ENCODE measurements around the gene RSAD1.
"Not testable (repeated sequence)": the region's sequence is repeated elsewhere in the genome, so short reads cannot be mapped to it uniquely, and the experiment has no call there.

Gene RSAD1

DNA sequence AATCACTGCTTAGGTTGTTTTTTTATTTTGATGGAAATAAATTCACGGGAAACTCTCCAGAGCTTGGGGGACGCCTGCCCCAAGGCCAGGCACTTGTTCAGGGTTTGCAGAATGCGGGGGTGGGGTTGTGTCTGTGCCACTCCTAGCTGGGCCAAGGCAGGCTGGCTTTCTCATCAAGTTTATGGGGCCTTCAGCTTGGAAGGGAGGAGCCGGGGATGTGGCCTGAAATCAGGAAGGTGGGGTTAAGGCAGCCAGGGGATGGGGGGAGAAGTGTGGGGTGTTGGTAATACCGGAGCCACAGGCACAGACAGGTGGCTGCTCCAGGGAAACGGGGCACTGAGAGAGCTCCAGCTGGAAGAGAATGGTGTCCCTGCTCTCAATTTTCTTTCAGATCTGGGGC lies 8.2 kb upstream of the RSAD1 start:
- Histone ChIP-seq H3K27ac (ENCODE audit: low read depth, low read length) (no peak overlapping the region), H4K20me1 (ENCODE audit: control insufficient read depth, insufficient read depth, low read depth, low read length) (no peaks in the 10 kb centered on the region), H3K27me3 (ENCODE audit: control insufficient read depth, low read length) (peaks cover 5% of the 10 kb centered on the region; the same call in 1 of the 2 replicates), H3K79me2 (ENCODE audit: control insufficient read depth, low read length) (no peaks in the 10 kb centered on the region), H3K36me3 (ENCODE audit: control insufficient read depth, low read length) (no peaks in the 10 kb centered on the region), H3K4me1 (ENCODE audit: control insufficient read depth, low read length) (peaks cover 5% of the 10 kb centered on the region), H3K9me2 (replicated peaks; ENCODE audit: control insufficient read depth, low read length) (no peaks in the 10 kb centered on the region), H3F3A (ENCODE audit: control insufficient read depth, insufficient read depth) (no peaks in the 10 kb centered on the region), H3K4me2 (ENCODE audit: low read length) (no peak overlapping the region), H3K9me3 (ENCODE audit: control insufficient read depth, insufficient read depth, low read length) (no peaks in the 10 kb centered on the region), H3K4me3 (ENCODE audit: low read length) (no peak overlapping the region)
- TF ChIP-seq EZH2phosphoT487 (IDR thresholded peaks at IDR 0.05; ENCODE audit: borderline replicate concordance, low read length): no peak
- TF ChIP-seq, protein P1, sequence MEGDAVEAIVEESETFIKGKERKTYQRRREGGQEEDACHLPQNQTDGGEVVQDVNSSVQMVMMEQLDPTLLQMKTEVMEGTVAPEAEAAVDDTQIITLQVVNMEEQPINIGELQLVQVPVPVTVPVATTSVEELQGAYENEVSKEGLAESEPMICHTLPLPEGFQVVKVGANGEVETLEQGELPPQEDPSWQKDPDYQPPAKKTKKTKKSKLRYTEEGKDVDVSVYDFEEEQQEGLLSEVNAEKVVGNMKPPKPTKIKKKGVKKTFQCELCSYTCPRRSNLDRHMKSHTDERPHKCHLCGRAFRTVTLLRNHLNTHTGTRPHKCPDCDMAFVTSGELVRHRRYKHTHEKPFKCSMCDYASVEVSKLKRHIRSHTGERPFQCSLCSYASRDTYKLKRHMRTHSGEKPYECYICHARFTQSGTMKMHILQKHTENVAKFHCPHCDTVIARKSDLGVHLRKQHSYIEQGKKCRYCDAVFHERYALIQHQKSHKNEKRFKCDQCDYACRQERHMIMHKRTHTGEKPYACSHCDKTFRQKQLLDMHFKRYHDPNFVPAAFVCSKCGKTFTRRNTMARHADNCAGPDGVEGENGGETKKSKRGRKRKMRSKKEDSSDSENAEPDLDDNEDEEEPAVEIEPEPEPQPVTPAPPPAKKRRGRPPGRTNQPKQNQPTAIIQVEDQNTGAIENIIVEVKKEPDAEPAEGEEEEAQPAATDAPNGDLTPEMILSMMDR (IDR thresholded peaks at IDR 0.05; ENCODE audit: low read depth, low read length, poor library complexity, severe bottlenecking): no peak

DNA sequence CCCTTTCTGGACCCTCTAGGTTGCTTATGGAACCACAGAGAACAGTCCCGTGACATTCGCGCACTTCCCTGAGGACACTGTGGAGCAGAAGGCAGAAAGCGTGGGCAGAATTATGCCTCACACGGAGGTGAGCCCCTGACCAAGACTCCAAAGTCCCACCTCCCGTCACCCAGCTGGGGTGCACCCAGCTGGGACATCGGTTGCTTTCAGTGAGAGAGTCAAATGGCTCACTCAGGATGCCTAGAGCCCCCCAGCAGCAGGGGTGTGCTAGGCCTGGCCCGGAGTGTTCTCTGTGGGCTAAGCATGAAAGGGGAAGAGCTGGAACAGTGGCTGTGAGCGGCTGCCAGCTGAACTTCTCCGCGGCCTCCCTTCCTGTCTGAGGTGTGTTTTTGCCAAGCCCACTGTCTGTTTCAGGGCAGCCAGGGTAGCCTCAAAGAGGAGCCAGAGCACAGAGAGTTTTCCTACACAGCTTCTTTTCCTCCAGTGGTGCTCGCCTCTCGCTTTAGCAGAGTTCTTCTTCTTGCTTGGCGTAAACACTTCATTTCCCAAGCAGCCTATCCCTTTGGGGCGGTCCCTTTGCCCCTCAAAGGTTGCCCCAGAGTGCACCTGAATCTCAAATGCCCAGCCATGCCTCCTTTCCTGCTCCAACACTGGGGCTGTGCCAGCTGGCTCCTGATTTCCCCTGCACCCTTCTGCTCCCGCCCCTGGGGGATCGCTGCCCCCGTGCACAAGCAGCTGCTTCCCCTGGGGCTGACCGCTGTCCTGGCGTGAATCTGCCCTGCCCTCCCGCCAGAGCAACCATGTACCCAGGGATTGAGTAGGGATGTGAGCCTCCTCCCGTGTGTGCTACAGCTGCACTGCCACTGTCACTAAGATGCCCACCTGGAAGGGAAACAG lies 7.4 kb upstream of the RSAD1 start:
- Histone ChIP-seq H3K9me3 (ENCODE audit: control insufficient read depth, insufficient read depth, low read length) (no peaks in the 10 kb centered on the region), H3K4me1 (ENCODE audit: control insufficient read depth, low read length) (peaks cover 4% of the 10 kb centered on the region), H3K27ac (ENCODE audit: low read depth, low read length) (no peak overlapping the region), H3K27me3 (ENCODE audit: control insufficient read depth, low read length) (peaks cover 5% of the 10 kb centered on the region; the same call in 1 of the 2 replicates), H3K36me3 (ENCODE audit: control insufficient read depth, low read length) (no peaks in the 10 kb centered on the region), H3K4me3 (ENCODE audit: low read length) (no peak overlapping the region), H4K20me1 (ENCODE audit: control insufficient read depth, insufficient read depth, low read depth, low read length) (no peaks in the 10 kb centered on the region), H3K79me2 (ENCODE audit: control insufficient read depth, low read length) (no peaks in the 10 kb centered on the region), H3K9me2 (replicated peaks; ENCODE audit: control insufficient read depth, low read length) (no peaks in the 10 kb centered on the region), H3K4me2 (ENCODE audit: low read length) (no peak overlapping the region), H3F3A (ENCODE audit: control insufficient read depth, insufficient read depth) (no peaks in the 10 kb centered on the region)
- TF ChIP-seq, protein P1 (IDR thresholded peaks at IDR 0.05; ENCODE audit: low read depth, low read length, poor library complexity, severe bottlenecking): no peak
- TF ChIP-seq EZH2phosphoT487 (IDR thresholded peaks at IDR 0.05; ENCODE audit: borderline replicate concordance, low read length): no peak

DNA sequence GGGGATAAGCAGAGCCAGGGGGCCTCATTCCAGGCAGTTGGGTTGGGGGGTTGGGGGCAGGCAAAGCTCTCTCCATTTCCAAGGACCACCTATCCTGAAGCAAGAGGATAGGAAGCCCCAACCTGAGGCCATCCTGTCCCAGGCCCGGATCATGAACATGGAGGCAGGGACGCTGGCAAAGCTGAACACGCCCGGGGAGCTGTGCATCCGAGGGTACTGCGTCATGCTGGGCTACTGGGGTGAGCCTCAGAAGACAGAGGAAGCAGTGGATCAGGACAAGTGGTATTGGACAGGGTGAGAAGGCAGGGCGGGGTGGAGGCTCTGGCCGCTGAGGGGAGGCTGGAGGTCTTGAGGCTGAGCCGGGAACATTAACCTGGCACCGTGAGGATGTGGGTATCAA lies 6.4 kb upstream of the RSAD1 start:
- Histone ChIP-seq H3K36me3 (ENCODE audit: control insufficient read depth, low read length) (no peaks in the 10 kb centered on the region), H3K27ac (ENCODE audit: low read depth, low read length) (no peak overlapping the region), H3K4me1 (ENCODE audit: control insufficient read depth, low read length) (no peaks in the 10 kb centered on the region), H3K9me2 (replicated peaks; ENCODE audit: control insufficient read depth, low read length) (no peaks in the 10 kb centered on the region), H3K27me3 (ENCODE audit: control insufficient read depth, low read length) (peaks cover 5% of the 10 kb centered on the region; the same call in 1 of the 2 replicates), H3K4me2 (ENCODE audit: low read length) (no peak overlapping the region), H3K79me2 (ENCODE audit: control insufficient read depth, low read length) (no peaks in the 10 kb centered on the region), H3K4me3 (ENCODE audit: low read length) (no peak overlapping the region), H3F3A (ENCODE audit: control insufficient read depth, insufficient read depth) (no peaks in the 10 kb centered on the region), H4K20me1 (ENCODE audit: control insufficient read depth, insufficient read depth, low read depth, low read length) (no peaks in the 10 kb centered on the region), H3K9me3 (ENCODE audit: control insufficient read depth, insufficient read depth, low read length) (no peaks in the 10 kb centered on the region)
- no peak for TF ChIP-seq EZH2phosphoT487 (IDR thresholded peaks at IDR 0.05; ENCODE audit: borderline replicate concordance, low read length)
- TF ChIP-seq, protein P1 (IDR thresholded peaks at IDR 0.05; ENCODE audit: low read depth, low read length, poor library complexity, severe bottlenecking): no peak

DNA sequence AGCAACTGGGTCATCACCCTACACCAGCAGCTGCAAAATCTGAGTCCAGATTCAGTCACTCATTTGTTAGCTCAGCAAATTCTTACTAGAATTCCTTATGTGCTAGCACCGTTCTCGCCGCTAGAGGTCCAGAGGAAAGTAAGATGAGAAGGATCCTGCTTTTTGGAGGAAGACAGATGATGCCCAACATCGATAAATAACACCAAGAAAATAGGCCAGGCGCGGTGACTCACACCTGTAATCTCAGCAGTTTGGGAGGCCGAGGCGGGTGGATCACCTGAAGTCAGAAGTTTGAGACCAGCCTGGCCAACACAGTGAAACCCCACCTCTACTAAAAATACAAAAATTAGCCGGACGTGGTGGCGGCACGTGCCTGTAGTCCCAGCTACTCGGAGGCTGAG lies 5.9 kb upstream of the RSAD1 start:
- H4K20me1 ChIP-seq (ENCODE audit: control insufficient read depth, insufficient read depth, low read depth, low read length); H3K27ac ChIP-seq (ENCODE audit: low read depth, low read length); H3K36me3 ChIP-seq (ENCODE audit: control insufficient read depth, low read length); H3K4me3 ChIP-seq (ENCODE audit: low read length); H3K79me2 ChIP-seq (ENCODE audit: control insufficient read depth, low read length); H3K9me2 ChIP-seq (replicated peaks; ENCODE audit: control insufficient read depth, low read length); H3K27me3 ChIP-seq (ENCODE audit: control insufficient read depth, low read length); H3K4me1 ChIP-seq (ENCODE audit: control insufficient read depth, low read length); H3K9me3 ChIP-seq (ENCODE audit: control insufficient read depth, insufficient read depth, low read length); H3F3A ChIP-seq (ENCODE audit: control insufficient read depth, insufficient read depth); H3K4me2 ChIP-seq (ENCODE audit: low read length): not testable (repeated sequence)
